Psoas muscle (tissue), 8 donors: ENCODE measurements around the gene PTPRG. TPM values are rescaled to one million over a fixed set of nuclear protein-coding genes. Genes with fewer than 3 reads are reported as not detected.

Experiments used
- ATAC-seq, 4 donors: fragments of 200-7000 bp; cut with Tn5 transposase; one replicate each; pipeline ENCODE4 v1.9.1; 2020; ENCODE audit warnings: moderate library complexity in 3 of 4, mild to moderate bottlenecking in 2 of 4
- DNase-seq, 2 donors: peaks; one replicate each; pipeline ENCODE4 v3.0.0-alpha.2; 2020
- H3K27ac ChIP-seq: fragments of 200-600 bp; one replicate; pipeline ENCODE4 v1.8.0; 2022
- H3K27me3 ChIP-seq, 3 donors: fragments of 200-600 bp in 1 of 3; one replicate each; pipeline versions ENCODE4 v1.6.1 to v1.8.0; 2013 to 2022; ENCODE audit warnings: low read length in 2 of 3, mild to moderate bottlenecking in 2 of 3, moderate library complexity in 1 of 3; ENCODE audit not compliant: insufficient read depth in 3 of 3
- H3K36me3 ChIP-seq, 2 donors: fragments of 200-600 bp in 1 of 2; one replicate each; pipeline versions ENCODE4 v1.6.1 to v1.8.0; 2013 to 2022; ENCODE audit warnings: low read depth in 1 of 2, mild to moderate bottlenecking in 1 of 2, moderate library complexity in 1 of 2; ENCODE audit not compliant: insufficient read depth in 1 of 2
- H3K4me1 ChIP-seq: fragments of 200-600 bp; one replicate; pipeline ENCODE4 v1.8.0; 2022
- H3K4me3 ChIP-seq: fragments of 200-600 bp; one replicate; pipeline ENCODE4 v1.8.0; 2022; ENCODE audit warnings: mild to moderate bottlenecking
- H3K9me3 ChIP-seq: fragments of 200-600 bp; one replicate; pipeline ENCODE4 v1.8.0; 2022
- WGBS, 3 donors: extraction: QIAGEN DNeasy Blood & Tissue Kit; methylation state at CpG; one replicate each; pipeline versions ENCODE4 v1.1.6 to v1.1.7; 2013; 5-methylcytosine and 5-hydroxymethylcytosine counted together
- intact Hi-C, 2 donors: fragments of 100-400 bp; cut with DNase I; formaldehyde crosslinking; loops; one replicate each; pipeline versions ENCODE4 v1.11.0 to v1.14.2; 2022
- polyA plus RNA-seq, 3 donors: library from polyadenylated mRNA; stranded (reverse); fragments of 200-250 nt; gene quantifications; one replicate each; pipeline ENCODE4 v1.2.3, GENCODE V29; 2013
- total RNA-seq, 4 donors: library from RNA; stranded (reverse); fragmentation: NEBNext Ultra II Directional in 2 of 4; extraction: Animal tissue kit (Norgen Biotek cat#: 25700) in 2 of 4; gene quantifications; one replicate each; pipeline versions ENCODE4 v1.2.1 to v1.2.4, GENCODE V29; 2021 to 2023
- TF ChIP-seq, protein P1 (sequence below): fragments of 200-600 bp; IDR thresholded peaks from one replicate; pipeline ENCODE4 v1.8.0; 2022; ENCODE audit warnings: antibody characterized with exemption
- donor health status: healthy with polysubstance abuse.
- donor health status: DM: no; HTN: no; CAD: no; lungs with moderate emphysema.
- donor health status: Bipolar disorder and iron deficiency.
- donor health status: healthy.
- donor health status: DM: yes; HTN: yes; CAD: no.
- donor health status: DM: no; HTN: no; CAD: no.
- donor health status: DM: no; HTN: no; CAD: no.
- donor health status: DM: yes; HTN: yes; CAD: no.

The PTPRG gene
- total and polyA plus RNA-seq, 7 donors, result 4.5 to 29.5 (median 12.6) TPM

DNA sequence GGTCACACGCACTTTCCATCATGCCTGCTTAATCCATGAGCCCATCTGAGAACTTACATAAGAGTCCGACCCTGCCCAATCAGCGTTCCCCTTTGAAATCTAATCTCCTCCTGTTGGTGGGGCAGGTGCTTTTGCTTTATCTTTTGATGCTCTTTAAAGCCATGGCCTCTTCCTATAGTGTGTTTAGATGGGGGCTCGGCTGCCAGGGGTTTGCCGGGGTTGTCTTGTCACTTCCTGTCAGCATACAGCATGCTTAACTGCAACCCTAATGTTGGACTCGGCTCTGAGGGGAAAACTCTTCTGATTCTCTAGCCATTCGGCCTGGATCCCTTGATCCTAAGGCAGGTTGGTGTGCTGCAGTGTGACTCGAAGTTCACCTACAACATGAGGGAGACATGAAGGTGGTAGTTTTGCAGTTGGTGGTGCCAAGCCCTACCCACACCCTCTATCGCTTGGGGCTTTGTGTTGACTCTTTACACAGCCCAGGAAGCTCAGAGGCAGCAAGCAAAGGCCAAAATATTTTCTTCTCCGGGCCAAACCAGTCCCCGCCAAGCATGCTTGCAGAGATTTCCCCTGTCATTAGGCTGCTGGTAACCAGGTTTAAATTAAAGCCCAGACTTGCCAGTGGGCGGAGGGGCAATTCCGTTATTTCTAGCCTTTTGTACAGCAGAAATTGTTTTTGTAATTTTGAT is 593.2 kb downstream of the PTPRG start:
- TF ChIP-seq, protein P1, sequence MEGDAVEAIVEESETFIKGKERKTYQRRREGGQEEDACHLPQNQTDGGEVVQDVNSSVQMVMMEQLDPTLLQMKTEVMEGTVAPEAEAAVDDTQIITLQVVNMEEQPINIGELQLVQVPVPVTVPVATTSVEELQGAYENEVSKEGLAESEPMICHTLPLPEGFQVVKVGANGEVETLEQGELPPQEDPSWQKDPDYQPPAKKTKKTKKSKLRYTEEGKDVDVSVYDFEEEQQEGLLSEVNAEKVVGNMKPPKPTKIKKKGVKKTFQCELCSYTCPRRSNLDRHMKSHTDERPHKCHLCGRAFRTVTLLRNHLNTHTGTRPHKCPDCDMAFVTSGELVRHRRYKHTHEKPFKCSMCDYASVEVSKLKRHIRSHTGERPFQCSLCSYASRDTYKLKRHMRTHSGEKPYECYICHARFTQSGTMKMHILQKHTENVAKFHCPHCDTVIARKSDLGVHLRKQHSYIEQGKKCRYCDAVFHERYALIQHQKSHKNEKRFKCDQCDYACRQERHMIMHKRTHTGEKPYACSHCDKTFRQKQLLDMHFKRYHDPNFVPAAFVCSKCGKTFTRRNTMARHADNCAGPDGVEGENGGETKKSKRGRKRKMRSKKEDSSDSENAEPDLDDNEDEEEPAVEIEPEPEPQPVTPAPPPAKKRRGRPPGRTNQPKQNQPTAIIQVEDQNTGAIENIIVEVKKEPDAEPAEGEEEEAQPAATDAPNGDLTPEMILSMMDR, result no peak
- 29 to 45% (median 29%) methylated on average over 13 of the region's 13 CpGs for WGBS, 3 donors
- Histone ChIP-seq H3K36me3 (no peaks in the 10 kb centered on the region), H3K4me3 (no peak overlapping the region), H3K27ac (peak overlapping the region; percentile 60), H3K4me1 (peaks cover 57% of the 10 kb centered on the region), H3K9me3 (no peaks in the 10 kb centered on the region), H3K27me3 (no peaks in the 10 kb centered on the region)
- DNase-seq (no peak), ATAC-seq (peak in 3 of 4 donors; percentile 6 to 26 (median 18))
- intact Hi-C loops, result loop anchor here in 1 of 2 donors (5.0 kb wide), 1 partner anchor 52 kb away; no protein-coding TSS in a partner anchor

DNA sequence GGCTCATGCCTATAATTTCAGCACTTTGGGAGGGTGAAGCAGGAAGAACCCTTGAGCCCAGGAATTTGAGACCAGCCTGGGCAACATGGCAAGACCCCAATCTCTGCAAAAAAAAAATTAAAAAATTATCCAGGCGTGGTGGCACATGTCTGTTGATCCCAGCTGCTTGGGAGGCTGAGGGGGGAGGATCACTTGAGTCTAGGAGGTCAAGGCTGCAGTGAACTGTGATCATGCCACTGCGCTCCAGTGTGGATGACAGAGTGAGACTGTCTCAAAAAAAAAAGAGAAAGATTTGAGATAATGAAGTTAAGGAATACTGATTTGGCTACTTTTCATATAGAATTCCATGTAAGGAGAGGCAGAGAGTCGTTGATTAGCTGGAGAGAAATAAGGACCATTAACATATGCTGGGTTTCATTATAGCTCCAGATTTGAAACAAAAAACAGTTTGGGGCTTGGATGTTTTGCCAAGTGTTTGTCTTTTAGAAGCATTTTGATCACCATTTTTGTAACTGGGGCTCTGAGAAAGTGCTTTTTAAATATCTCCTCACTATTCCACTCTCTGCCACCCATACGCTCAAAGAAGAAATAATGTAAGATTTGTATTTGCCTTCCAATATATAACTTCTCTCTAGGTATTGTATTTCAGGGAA is 597.8 kb downstream of the PTPRG start:
- no peaks in the 10 kb centered on the region for H3K9me3 ChIP-seq
- H3K27me3 ChIP-seq, result no peaks in the 10 kb centered on the region
- H3K4me3 ChIP-seq, result peak overlapping the region; percentile 45
- ATAC-seq, result no peak
- no peaks in the 10 kb centered on the region for H3K36me3 ChIP-seq
- H3K27ac ChIP-seq, result peak overlapping the region; percentile 86
- TF ChIP-seq, protein P1, result no peak
- intact Hi-C loops, result loop anchor here (2.0 to 5.0 kb wide), 2 partner anchors 57 to 62 kb away; no protein-coding TSS in a partner anchor
- peaks cover 75% of the 10 kb centered on the region for H3K4me1 ChIP-seq
- 40 to 54% (median 42%) methylated on average over 4 of the region's 4 CpGs for WGBS, 3 donors
- DNase-seq, result no peak

DNA sequence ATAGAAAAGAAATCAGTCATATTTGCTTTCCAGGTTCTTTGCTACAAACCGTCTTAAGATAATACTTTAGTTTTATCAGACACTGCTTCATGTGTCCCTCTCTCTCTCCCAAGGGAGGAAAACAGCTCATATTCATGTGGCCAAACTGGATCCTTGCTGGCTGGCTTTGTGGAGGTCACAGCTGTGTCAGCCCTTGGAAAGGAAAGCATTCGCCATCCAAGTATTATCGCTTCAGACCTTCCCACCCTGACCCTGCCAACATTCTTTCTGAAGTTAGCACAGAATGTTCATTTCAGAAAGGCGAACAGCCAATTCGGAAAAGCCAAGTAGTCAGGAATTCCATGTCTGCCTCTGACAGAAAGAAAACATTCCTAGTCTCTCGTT is 598.3 kb downstream of the PTPRG start:
- 0 to 6% (median 5%) methylated on average over 6 of the region's 6 CpGs for WGBS, 3 donors
- Histone ChIP-seq H3K9me3 (no peaks in the 10 kb centered on the region), H3K4me1 (peaks cover 75% of the 10 kb centered on the region), H3K36me3 (no peaks in the 10 kb centered on the region), H3K4me3 (peak overlapping the region; percentile 45), H3K27me3 (no peaks in the 10 kb centered on the region), H3K27ac (peak overlapping the region; percentile 86)
- DNase-seq (peak; percentile 76 to 89), ATAC-seq (peak; percentile 87 to 91 (median 90))
- intact Hi-C loops, result loop anchor here (2.0 to 5.0 kb wide), 3 partner anchors 57 to 599 kb away; partner anchors contain the start of gene PTPRG (in 1 of the 2)
- TF ChIP-seq, protein P1, result no peak

DNA sequence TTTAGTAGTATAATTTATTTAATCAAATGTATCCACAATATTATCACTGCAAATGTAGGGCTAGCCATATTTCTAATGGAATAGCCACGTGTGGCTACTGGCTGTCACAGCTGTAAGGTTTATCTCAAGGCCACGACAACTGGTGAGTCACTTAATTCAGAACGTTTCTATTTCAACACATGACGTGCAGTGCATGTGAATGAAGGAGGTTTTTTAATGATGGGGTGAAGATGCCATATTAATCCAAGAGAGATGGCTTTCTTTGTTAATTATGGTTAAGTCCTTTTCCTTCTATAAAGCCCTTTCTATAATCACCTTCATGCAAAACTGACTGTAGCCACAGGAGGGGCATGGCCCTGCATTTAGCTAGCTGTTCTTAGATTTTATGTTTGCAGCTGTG is 600.0 kb downstream of the PTPRG start:
- peak; percentile 83 to 89 (median 84) for ATAC-seq
- DNase-seq, result no peak
- Histone ChIP-seq H3K4me1 (peaks cover 69% of the 10 kb centered on the region), H3K9me3 (no peaks in the 10 kb centered on the region), H3K36me3 (no peaks in the 10 kb centered on the region), H3K27ac (peak overlapping the region; percentile 86), H3K27me3 (no peaks in the 10 kb centered on the region), H3K4me3 (no peak overlapping the region)
- 4 to 18% (median 7%) methylated on average over 4 of the region's 4 CpGs for WGBS, 3 donors
- intact Hi-C loops, result loop anchor here in 1 of 2 donors (2.0 kb wide), 1 partner anchor 601 kb away; the partner anchor contains the start of gene PTPRG
- TF ChIP-seq, protein P1, result no peak
